BLaER1 treated with 17β-estradiol and CSF1 and Interleukin-3, amounts not matched to agents 10 nM and 100 nM (cell line): ENCODE measurements around the gene RNF128.

Experiments
- H3K27ac ChIP-seq, 11 experiments: shearing (Covaris generic); formaldehyde crosslinking; 2 replicates each; pipeline ENCODE4 v1.8.1; 2022
- H3K27me3 ChIP-seq, 11 experiments: shearing (Covaris generic); formaldehyde crosslinking; 2 replicates each; pipeline ENCODE4 v1.8.1; 2022
- H3K36me3 ChIP-seq, 11 experiments: shearing (Covaris generic); formaldehyde crosslinking; 2 replicates each; pipeline ENCODE4 v1.8.1; 2022
- H3K4me1 ChIP-seq, 10 experiments: shearing (Covaris generic); formaldehyde crosslinking; 2 replicates each; pipeline ENCODE4 v1.8.1; 2022
- H3K4me2 ChIP-seq, 11 experiments: shearing (Covaris generic); formaldehyde crosslinking; 2 replicates each; pipeline ENCODE4 v1.8.1; 2022
- H3K4me3 ChIP-seq, 10 experiments: shearing (Covaris generic); formaldehyde crosslinking; 2 replicates each; pipeline ENCODE4 v1.8.1; 2022
- H3K9ac ChIP-seq, 11 experiments: shearing (Covaris generic); formaldehyde crosslinking; 2 replicates each; pipeline ENCODE4 v1.8.1; 2022
- H3K9me3 ChIP-seq, 11 experiments: shearing (Covaris generic); formaldehyde crosslinking; replicated peaks in 1 of 11; 2 replicates each; pipeline ENCODE4 v1.8.1; 2022
- H4K20me1 ChIP-seq, 11 experiments: shearing (Covaris generic); formaldehyde crosslinking; 2 replicates each; pipeline ENCODE4 v1.8.1; 2022
- Cebpa-rat ChIP-seq, 11 experiments: shearing (Covaris generic); IDR thresholded peaks; 2 replicates each; pipeline ENCODE4 v1.8.1; 2022

Gene RNF128, protein sequence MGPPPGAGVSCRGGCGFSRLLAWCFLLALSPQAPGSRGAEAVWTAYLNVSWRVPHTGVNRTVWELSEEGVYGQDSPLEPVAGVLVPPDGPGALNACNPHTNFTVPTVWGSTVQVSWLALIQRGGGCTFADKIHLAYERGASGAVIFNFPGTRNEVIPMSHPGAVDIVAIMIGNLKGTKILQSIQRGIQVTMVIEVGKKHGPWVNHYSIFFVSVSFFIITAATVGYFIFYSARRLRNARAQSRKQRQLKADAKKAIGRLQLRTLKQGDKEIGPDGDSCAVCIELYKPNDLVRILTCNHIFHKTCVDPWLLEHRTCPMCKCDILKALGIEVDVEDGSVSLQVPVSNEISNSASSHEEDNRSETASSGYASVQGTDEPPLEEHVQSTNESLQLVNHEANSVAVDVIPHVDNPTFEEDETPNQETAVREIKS

GRCh38 chrX:106726485-106727437, at the start of gene RNF128:
TSS of gene RNF128 (plus strand) at chrX:106726701. CDS start at chrX:106726914, 213 bp downstream.
- H3K4me2 ChIP-seq: no peak within 1 kb of the TSS

DNA sequence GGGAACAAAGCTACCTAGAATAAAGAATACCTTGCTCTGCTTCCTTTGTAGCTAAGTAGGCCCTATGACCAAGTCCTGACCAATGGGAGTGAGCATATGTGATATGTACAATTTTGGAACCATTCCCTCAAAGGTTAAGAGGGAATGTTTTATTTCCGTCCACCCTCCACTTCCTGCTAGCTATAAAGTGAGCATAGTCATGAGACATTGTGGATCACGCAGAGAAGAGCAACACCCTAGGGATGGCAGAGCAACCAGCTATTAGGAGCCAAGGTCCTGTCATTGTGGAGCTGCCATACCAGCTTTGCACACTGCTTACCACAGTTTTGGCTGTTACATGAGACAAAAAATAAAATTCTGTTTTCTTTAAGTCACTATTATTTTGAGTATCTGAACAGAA, 45.8 kb upstream of the RNF128 start:
- H3K4me3 ChIP-seq: no peak overlapping the region
- H3K4me1 ChIP-seq: no peaks in the 10 kb centered on the region
- no peak for TF ChIP-seq Cebpa-rat (IDR thresholded peaks at IDR 0.05)
- H3K9ac ChIP-seq: no peak overlapping the region
- peaks cover 93 to 100% (median 99%) of the 10 kb centered on the region in 11 experiments for H3K27me3 ChIP-seq
- no peak overlapping the region for H3K4me2 ChIP-seq
- no peaks in the 10 kb centered on the region for H3K36me3 ChIP-seq
- peaks cover 0 to 10% (median 0%) of the 10 kb centered on the region in 11 experiments; a peak in 6 of 22 replicates for H4K20me1 ChIP-seq
- H3K9me3 ChIP-seq: peaks cover 0 to 5% (median 0%) of the 10 kb centered on the region in 11 experiments; a peak in 1 of 22 replicates
- no peak overlapping the region for H3K27ac ChIP-seq

More at GRCh38 chrX:106726485-106727437, at the start of gene RNF128:
- Histone ChIP-seq H3K4me1 (no peaks in the 10 kb centered on the region), H3K4me3 (no peak within 1 kb of the TSS), H3K9ac (no peak within 1 kb of the TSS), H3K27ac (no peak within 1 kb of the TSS), H3K36me3 (no peaks in the 10 kb centered on the region), H4K20me1 (no peaks in the 10 kb centered on the region; a peak in 1 of 22 replicates), H3K27me3 (peaks cover 74 to 100% (median 95%) of the 10 kb centered on the region in 11 experiments), H3K9me3 (peaks cover 7 to 15% (median 12%) of the 10 kb centered on the region in 11 experiments; a peak in 17 of 22 replicates)
- TF ChIP-seq Cebpa-rat (IDR thresholded peaks at IDR 0.05): no peak

GRCh38 chrX:106684207-106684606, 42.3 kb upstream of the RNF128 start:
- Histone ChIP-seq H3K27ac (no peak overlapping the region), H3K4me1 (no peaks in the 10 kb centered on the region), H3K9me3 (peaks cover 0 to 5% (median 0%) of the 10 kb centered on the region in 11 experiments; a peak in 2 of 22 replicates), H3K36me3 (no peaks in the 10 kb centered on the region), H3K9ac (no peak overlapping the region), H3K27me3 (peaks cover 87 to 100% (median 99%) of the 10 kb centered on the region in 11 experiments), H4K20me1 (peaks cover 0 to 7% (median 0%) of the 10 kb centered on the region in 11 experiments; a peak in 4 of 22 replicates), H3K4me2 (no peak overlapping the region), H3K4me3 (no peak overlapping the region)
- TF ChIP-seq Cebpa-rat (IDR thresholded peaks at IDR 0.05): no peak

- Histone ChIP-seq H3K4me3 (no peak overlapping the region), H3K4me1 (no peaks in the 10 kb centered on the region), H3K9ac (no peak overlapping the region), H3K27ac (no peak overlapping the region), H3K36me3 (no peaks in the 10 kb centered on the region), H4K20me1 (no peaks in the 10 kb centered on the region), H3K27me3 (peaks cover 83 to 97% (median 96%) of the 10 kb centered on the region in 11 experiments), H3K9me3 (peaks cover 0 to 1% (median 0%) of the 10 kb centered on the region in 11 experiments; a peak in 1 of 22 replicates), H3K4me2 (no peak overlapping the region)
- no peak for TF ChIP-seq Cebpa-rat (IDR thresholded peaks at IDR 0.05)
Measured at GRCh38 chrX:106692425-106693065, 34.0 kb upstream of the RNF128 start.

DNA sequence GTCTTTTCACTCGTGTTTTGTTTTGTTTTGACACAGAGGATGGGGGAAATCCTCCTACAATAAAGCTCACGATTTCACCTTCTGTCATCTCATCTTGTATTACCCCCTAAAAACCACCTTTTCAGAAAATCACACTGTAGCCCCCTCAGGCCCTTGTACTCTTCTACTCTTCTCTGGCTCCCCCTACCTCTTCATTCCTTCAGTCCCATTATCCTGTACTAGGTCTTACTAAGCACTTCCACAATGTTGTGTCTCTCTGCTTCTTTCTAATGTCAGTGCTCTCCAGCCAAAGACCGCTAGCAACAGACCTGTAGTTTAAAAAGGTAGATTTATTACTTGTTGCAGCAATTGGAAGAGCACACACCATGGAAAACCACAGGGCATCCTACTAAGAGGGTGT, 30.0 kb upstream of the RNF128 start:
- Histone ChIP-seq H3K4me2 (no peak overlapping the region), H3K9me3 (no peaks in the 10 kb centered on the region), H3K27me3 (peaks cover 72 to 97% (median 95%) of the 10 kb centered on the region in 11 experiments), H3K9ac (no peak overlapping the region), H3K4me1 (no peaks in the 10 kb centered on the region), H3K4me3 (no peak overlapping the region), H3K27ac (no peak overlapping the region), H3K36me3 (no peaks in the 10 kb centered on the region), H4K20me1 (no peaks in the 10 kb centered on the region; a peak in 1 of 22 replicates)
- TF ChIP-seq Cebpa-rat (IDR thresholded peaks at IDR 0.05): no peak

- no peak for TF ChIP-seq Cebpa-rat (IDR thresholded peaks at IDR 0.05)
- Histone ChIP-seq H3K4me2 (no peak overlapping the region), H3K9me3 (no peaks in the 10 kb centered on the region), H3K9ac (no peak overlapping the region), H4K20me1 (no peaks in the 10 kb centered on the region; a peak in 1 of 22 replicates), H3K4me3 (no peak overlapping the region), H3K4me1 (no peaks in the 10 kb centered on the region), H3K27me3 (peaks cover 80 to 100% (median 99%) of the 10 kb centered on the region in 11 experiments), H3K36me3 (no peaks in the 10 kb centered on the region), H3K27ac (no peak overlapping the region)
Measured at GRCh38 chrX:106698693-106699092, 27.8 kb upstream of the RNF128 start.

GRCh38 chrX:106702636-106703035, 23.9 kb upstream of the RNF128 start:
- Histone ChIP-seq H3K27me3 (peaks cover 56 to 100% (median 95%) of the 10 kb centered on the region in 11 experiments), H3K36me3 (no peaks in the 10 kb centered on the region), H4K20me1 (no peaks in the 10 kb centered on the region; a peak in 1 of 22 replicates), H3K4me1 (peaks cover 0 to 1% (median 0%) of the 10 kb centered on the region in 10 experiments; a peak in 2 of 20 replicates), H3K4me3 (no peak overlapping the region), H3K9ac (no peak overlapping the region), H3K27ac (no peak overlapping the region), H3K9me3 (no peaks in the 10 kb centered on the region), H3K4me2 (no peak overlapping the region)
- TF ChIP-seq Cebpa-rat (IDR thresholded peaks at IDR 0.05): no peak

- no peaks in the 10 kb centered on the region for H3K36me3 ChIP-seq
- peaks cover 57 to 100% (median 89%) of the 10 kb centered on the region in 11 experiments for H3K27me3 ChIP-seq
Measured at GRCh38 chrX:106706466-106706865, 20.0 kb upstream of the RNF128 start.

More at GRCh38 chrX:106706466-106706865, 20.0 kb upstream of the RNF128 start:
- Histone ChIP-seq H3K4me1 (peaks cover 0 to 21% (median 9%) of the 10 kb centered on the region in 10 experiments; a peak in 11 of 20 replicates), H3K9ac (no peak overlapping the region), H3K9me3 (no peaks in the 10 kb centered on the region), H3K4me2 (no peak overlapping the region), H3K4me3 (no peak overlapping the region), H4K20me1 (no peaks in the 10 kb centered on the region), H3K27ac (no peak overlapping the region)
- TF ChIP-seq Cebpa-rat (IDR thresholded peaks at IDR 0.05): no peak
